ENCODE data around the gene KCTD14.

Gene KCTD14

GRCh38 chr11:78067704-78068103 is 44.6 kb upstream of the KCTD14 start:
- DNase-seq (ENCODE audit: extremely low read depth, insufficient read length), result no peak
- no peak for TF ChIP-seq CTCF (IDR thresholded peaks at IDR 0.05; ENCODE audit: insufficient read depth, low read length, poor library complexity, severe bottlenecking)
- Histone ChIP-seq H3K4me3 (replicated peaks; ENCODE audit: low read depth, low read length) (no peak overlapping the region), H3K27me3 (replicated peaks; ENCODE audit: control insufficient read depth, insufficient read depth, low read length) (no peaks in the 10 kb centered on the region), H3K36me3 (ENCODE audit: control insufficient read depth, insufficient read depth, low read length) (peaks cover 5% of the 10 kb centered on the region)

- H3K4me3 ChIP-seq (replicated peaks; ENCODE audit: low read depth, low read length), result no peak overlapping the region
- H3K36me3 ChIP-seq (ENCODE audit: control insufficient read depth, insufficient read depth, low read length), result peaks cover 5% of the 10 kb centered on the region
- DNase-seq (ENCODE audit: extremely low read depth, insufficient read length), result no peak
- no peaks in the 10 kb centered on the region for H3K27me3 ChIP-seq (replicated peaks; ENCODE audit: control insufficient read depth, insufficient read depth, low read length)
- no peak for TF ChIP-seq CTCF (IDR thresholded peaks at IDR 0.05; ENCODE audit: insufficient read depth, low read length, poor library complexity, severe bottlenecking)
These were observed 43.4 kb upstream of the KCTD14 start for GRCh38 chr11:78066471-78066870.

- H3K36me3 ChIP-seq (ENCODE audit: control insufficient read depth, insufficient read depth, low read length), result peaks cover 2% of the 10 kb centered on the region; the same call in 1 of the 2 replicates
- TF ChIP-seq CTCF (IDR thresholded peaks at IDR 0.05; ENCODE audit: insufficient read depth, low read length, poor library complexity, severe bottlenecking), result no peak
- H3K27me3 ChIP-seq (replicated peaks; ENCODE audit: control insufficient read depth, insufficient read depth, low read length), result no peaks in the 10 kb centered on the region
- no peak overlapping the region for H3K4me3 ChIP-seq (replicated peaks; ENCODE audit: low read depth, low read length)
- no peak for DNase-seq (ENCODE audit: extremely low read depth, insufficient read length)
These were observed 42.1 kb upstream of the KCTD14 start for GRCh38 chr11:78065203-78065602.

GRCh38 chr11:78063440-78064181 is 40.5 kb upstream of the KCTD14 start, which contains the start of gene THRSP:
Gene THRSP, plus strand, starts transcription at chr11:78063861. Its CDS starts 21 bp downstream, at chr11:78063882.
- Histone ChIP-seq H3K36me3 (ENCODE audit: control insufficient read depth, insufficient read depth, low read length) (0 out of 2 replicates have a peak, but pooled peaks cover 2% of the 10 kb centered on the region), H3K4me3 (replicated peaks; ENCODE audit: low read depth, low read length) (no peak within 1 kb of the TSS), H3K27me3 (replicated peaks; ENCODE audit: control insufficient read depth, insufficient read depth, low read length) (no peaks in the 10 kb centered on the region)
- TF ChIP-seq CTCF (IDR thresholded peaks at IDR 0.05; ENCODE audit: insufficient read depth, low read length, poor library complexity, severe bottlenecking), result no peak
- DNase-seq (ENCODE audit: extremely low read depth, insufficient read length), result no peak

GRCh38 chr11:78062671-78063070 is 39.6 kb upstream of the KCTD14 start:
- no peak overlapping the region for H3K4me3 ChIP-seq (replicated peaks; ENCODE audit: low read depth, low read length)
- DNase-seq (ENCODE audit: extremely low read depth, insufficient read length), result no peak
- TF ChIP-seq CTCF (IDR thresholded peaks at IDR 0.05; ENCODE audit: insufficient read depth, low read length, poor library complexity, severe bottlenecking), result no peak
- H3K36me3 ChIP-seq (ENCODE audit: control insufficient read depth, insufficient read depth, low read length), result 0 out of 2 replicates have a peak, but pooled peaks cover 2% of the 10 kb centered on the region
- H3K27me3 ChIP-seq (replicated peaks; ENCODE audit: control insufficient read depth, insufficient read depth, low read length), result no peaks in the 10 kb centered on the region

Data from GM06990 (cell line).